OCI-LY3 (cell line): ENCODE data around the gene DLG4.

ENCODE experiments used
- H2AFZ ChIP-seq: fragments of 200-600, 300-600 bp; shearing (Covaris generic); 2 replicates; pipeline ENCODE4 v1.6.0; 2014; ENCODE audit warnings: antibody characterized with exemption, low read depth, low read length
- H3K27ac ChIP-seq: fragments of 200-600, 300-600 bp; sonication (generic); 2 replicates; pipeline ENCODE4 v1.5.1; 2014; ENCODE audit warnings: mild to moderate bottlenecking, low read length, moderate library complexity, mixed read lengths
- H3K27me3 ChIP-seq: fragments of 200-600, 300-600 bp; sonication (generic); 2 replicates; pipeline ENCODE4 v1.6.1; 2014; ENCODE audit warnings: low read depth, low read length, mixed read lengths
- H3K36me3 ChIP-seq: fragments of 200-600, 300-600 bp; sonication (generic); replicated peaks from 2 replicates; pipeline ENCODE3; 2014; ENCODE audit warnings: low read depth, low read length, mixed read lengths
- H3K4me1 ChIP-seq: fragments of 300-600, 200-600 bp; sonication (generic); 2 replicates; pipeline ENCODE4 v1.6.1; 2014; ENCODE audit warnings: low read length, mixed read lengths
- H3K4me2 ChIP-seq: fragments of 200-600, 300-600 bp; sonication (generic); 2 replicates; pipeline ENCODE4 v1.6.1; 2014; ENCODE audit warnings: low read length, mixed read lengths
- H3K4me3 ChIP-seq: fragments of 300-600, 200-600 bp; sonication (generic); 2 replicates; pipeline ENCODE4 v1.5.1; 2014; ENCODE audit warnings: antibody characterized with exemption, mild to moderate bottlenecking, low read length, moderate library complexity
- H3K79me2 ChIP-seq: fragments of 300-600, 200-600 bp; shearing (Covaris generic); 2 replicates; pipeline ENCODE4 v1.6.1; 2014; ENCODE audit warnings: mild to moderate bottlenecking, low read length, mixed read lengths
- H3K9ac ChIP-seq: fragments of 300-600, 200-600 bp; shearing (Covaris generic); 2 replicates; pipeline ENCODE4 v1.6.0; 2014; ENCODE audit warnings: mild to moderate bottlenecking, low read length, moderate library complexity
- H3K9me3 ChIP-seq: fragments of 200-600, 300-600 bp; shearing (Covaris generic); 2 replicates; pipeline ENCODE4 v1.6.1; 2014; ENCODE audit warnings: low read length, mixed read lengths; ENCODE audit not compliant: insufficient read depth
- H4K20me1 ChIP-seq: fragments of 200-600, 300-600 bp; sonication (generic); 2 replicates; pipeline ENCODE4 v1.6.1; 2016; ENCODE audit warnings: low read length, mixed read lengths; ENCODE audit not compliant: insufficient read depth
- CTCF ChIP-seq: fragments of 200-600, 300-600 bp; sonication (generic); IDR thresholded peaks from 2 replicates; pipeline ENCODE4 v1.5.1; 2014; ENCODE audit warnings: antibody characterized with exemption, low read length, low read depth
- EZH2phosphoT487 ChIP-seq: fragments of 200-600 bp; shearing (Covaris generic); IDR thresholded peaks from 2 replicates; pipeline ENCODE4 v1.6.1; 2018; ENCODE audit warnings: antibody characterized with exemption, mixed run types, low read depth

DLG4 gene

GRCh38 chr17:7239091-7240027 lies 19.7 kb upstream of the DLG4 start, which contains the start of gene PHF23:
TSS of gene PHF23 (minus strand) at chr17:7239457. CDS start at chr17:7239279, 178 bp downstream.
- Histone ChIP-seq H3K9ac (peak within 1 kb of the TSS; percentile 100), H3K79me2 (peaks cover 48% of the 10 kb centered on the region), H3K27ac (peak within 1 kb of the TSS; percentile 93), H3K4me2 (peak within 1 kb of the TSS; percentile 96), H4K20me1 (peaks cover 5% of the 10 kb centered on the region), H2AFZ (no peak within 1 kb of the TSS), H3K36me3 (peaks cover 14% of the 10 kb centered on the region), H3K9me3 (no peaks in the 10 kb centered on the region), H3K4me3 (peak within 1 kb of the TSS; percentile 100), H3K4me1 (peaks cover 31% of the 10 kb centered on the region), H3K27me3 (no peaks in the 10 kb centered on the region)
- TF ChIP-seq CTCF: no peak
- no peak for TF ChIP-seq EZH2phosphoT487

- peaks cover 31% of the 10 kb centered on the region for H3K4me1 ChIP-seq
- H4K20me1 ChIP-seq: peaks cover 5% of the 10 kb centered on the region
- TF ChIP-seq CTCF (no peak), EZH2phosphoT487 (no peak)
- peak overlapping the region; percentile 100 for H3K9ac ChIP-seq
- no peaks in the 10 kb centered on the region for H3K27me3 ChIP-seq
- no peak overlapping the region for H2AFZ ChIP-seq
- H3K27ac ChIP-seq: peak overlapping the region; percentile 93
- H3K79me2 ChIP-seq: peaks cover 55% of the 10 kb centered on the region
- no peaks in the 10 kb centered on the region for H3K9me3 ChIP-seq
- H3K36me3 ChIP-seq: peaks cover 14% of the 10 kb centered on the region
- peak overlapping the region; percentile 65 for H3K4me2 ChIP-seq
- H3K4me3 ChIP-seq: peak overlapping the region; percentile 100
These were observed 18.9 kb upstream of the DLG4 start for GRCh38 chr17:7238420-7239090.

- H3K9me3 ChIP-seq: no peaks in the 10 kb centered on the region
- peak overlapping the region; percentile 100 for H3K9ac ChIP-seq
- H3K79me2 ChIP-seq: peaks cover 61% of the 10 kb centered on the region
- H3K36me3 ChIP-seq: peaks cover 13% of the 10 kb centered on the region
- H2AFZ ChIP-seq: no peak overlapping the region
- H3K4me2 ChIP-seq: peak overlapping the region; percentile 77
- peak overlapping the region; percentile 93 for H3K27ac ChIP-seq
- peaks cover 30% of the 10 kb centered on the region for H3K4me1 ChIP-seq
- H3K4me3 ChIP-seq: peak overlapping the region; percentile 100
- H3K27me3 ChIP-seq: no peaks in the 10 kb centered on the region
- TF ChIP-seq EZH2phosphoT487 (no peak), CTCF (no peak)
- H4K20me1 ChIP-seq: peaks cover 5% of the 10 kb centered on the region
These were observed 18.3 kb upstream of the DLG4 start for GRCh38 chr17:7237761-7238419.
